SK-N-SH treated with all-trans-retinoic acid at 6 μM for 48 hours (cell line): ENCODE results near the gene RNU5D-1.
A peak's percentile ranks its signal among the peaks of the same experiment; 100 is the strongest.

Experiments used
- ATAC-seq: fragments of 200-7000 bp; cut with Tn5 transposase; 3 replicates; pipeline ENCODE4 v1.9.1; 2020; ENCODE audit warnings: mild to moderate bottlenecking, moderate library complexity
- ARNTL ChIP-seq: fragments of 450-650 bp; formaldehyde crosslinking; IDR thresholded peaks from 2 replicates; pipeline ENCODE4 v1.5.0; 2020; ENCODE audit warnings: low read depth, mild to moderate bottlenecking, moderate library complexity, borderline replicate concordance
- BACH2 ChIP-seq: fragments of 250-450 bp; sonication (Bioruptor Pico); IDR thresholded peaks from 2 replicates; pipeline ENCODE4 v1.9.0; 2021; ENCODE audit warnings: mild to moderate bottlenecking, borderline replicate concordance
- CREB5 ChIP-seq: fragments of 250-450 bp; sonication (Bioruptor Pico); IDR thresholded peaks from 2 replicates; pipeline ENCODE4 v1.5.1; 2020; ENCODE audit warnings: low read depth, mild to moderate bottlenecking, moderate library complexity
- CSDC2 ChIP-seq: fragments of 250-450 bp; sonication (Bioruptor Pico); IDR thresholded peaks from 2 replicates; pipeline ENCODE4 v1.5.0; 2020; ENCODE audit warnings: mild to moderate bottlenecking, moderate library complexity
- CSRNP3 ChIP-seq: fragments of 250-450 bp; sonication (Bioruptor Pico); IDR thresholded peaks from 2 replicates; pipeline ENCODE4 v1.5.1; 2021; ENCODE audit warnings: mild to moderate bottlenecking, moderate library complexity
- ESRRG ChIP-seq: fragments of 250-450 bp; sonication (Bioruptor Pico); IDR thresholded peaks from 2 replicates; pipeline ENCODE4 v1.6.1; 2021; ENCODE audit warnings: mild to moderate bottlenecking
- GLIS3 ChIP-seq: fragments of 250-450 bp; sonication (Bioruptor Pico); IDR thresholded peaks from 2 replicates; pipeline ENCODE4 v1.5.0; 2020; ENCODE audit warnings: mild to moderate bottlenecking, moderate library complexity
- ISL1 ChIP-seq: fragments of 250-450 bp; sonication (Bioruptor Pico); IDR thresholded peaks from 2 replicates; pipeline ENCODE4 v2.1.2; 2022; ENCODE audit warnings: mild to moderate bottlenecking, moderate library complexity
- OSR1 ChIP-seq: fragments of 250-450 bp; sonication (Bioruptor Pico); IDR thresholded peaks from 2 replicates; pipeline ENCODE4 v1.8.0; 2022; ENCODE audit warnings: moderate library complexity, mild to moderate bottlenecking, inconsistent platforms
- PATZ1 ChIP-seq: fragments of 250-450 bp; sonication (Bioruptor Pico); IDR thresholded peaks from 2 replicates; pipeline ENCODE4 v1.8.0; 2020; ENCODE audit warnings: mild to moderate bottlenecking, moderate library complexity, borderline replicate concordance
- POU6F1 ChIP-seq: fragments of 250-450 bp; sonication (Bioruptor Pico); IDR thresholded peaks from 2 replicates; pipeline ENCODE4 v1.8.0; 2021; ENCODE audit warnings: low read depth, mild to moderate bottlenecking, moderate library complexity, borderline replicate concordance
- PPARA ChIP-seq: fragments of 250-450 bp; sonication (Bioruptor Pico); IDR thresholded peaks from 2 replicates; pipeline ENCODE4 v1.5.0; 2020; ENCODE audit warnings: mild to moderate bottlenecking, borderline replicate concordance
- RARB ChIP-seq: fragments of 250-450 bp; sonication (Bioruptor Pico); IDR thresholded peaks from 2 replicates; pipeline ENCODE4 v1.8.0; 2021; ENCODE audit warnings: mild to moderate bottlenecking, moderate library complexity
- SNAI2 ChIP-seq: fragments of 250-450 bp; sonication (Bioruptor Pico); IDR thresholded peaks from 2 replicates; pipeline ENCODE4 v1.5.0; 2020; ENCODE audit warnings: mild to moderate bottlenecking, moderate library complexity
- TCF4 ChIP-seq: fragments of 250-450 bp; sonication (Bioruptor Pico); IDR thresholded peaks from 2 replicates; pipeline ENCODE4 v1.8.0; 2021; ENCODE audit warnings: mild to moderate bottlenecking, moderate library complexity, borderline replicate concordance
- TOX ChIP-seq: fragments of 250-450 bp; sonication (Bioruptor Pico); IDR thresholded peaks from 2 replicates; pipeline ENCODE4 v1.8.0; 2021; ENCODE audit warnings: mild to moderate bottlenecking, moderate library complexity, borderline replicate concordance
- TSHZ2 ChIP-seq: fragments of 250-450 bp; sonication (Bioruptor Pico); IDR thresholded peaks from 2 replicates; pipeline ENCODE4 v1.5.0; 2020; ENCODE audit warnings: mild to moderate bottlenecking, moderate library complexity
- ZC3H10 ChIP-seq: fragments of 250-450 bp; sonication (Bioruptor Pico); IDR thresholded peaks from 2 replicates; pipeline ENCODE4 v1.5.1; 2021; ENCODE audit warnings: mild to moderate bottlenecking, moderate library complexity
- ZFP3 ChIP-seq: fragments of 250-450 bp; sonication (Bioruptor Pico); IDR thresholded peaks from 2 replicates; pipeline ENCODE4 v1.5.0; 2020; ENCODE audit warnings: mild to moderate bottlenecking, moderate library complexity
- ZFP30 ChIP-seq: fragments of 450-650 bp; formaldehyde crosslinking; IDR thresholded peaks from 2 replicates; pipeline ENCODE4 v1.5.0; 2022; ENCODE audit warnings: mild to moderate bottlenecking, moderate library complexity
- ZNF565 ChIP-seq: fragments of 450-650 bp; formaldehyde crosslinking; conservative IDR thresholded peaks from 2 replicates; pipeline ENCODE4 v1.5.0; 2020; ENCODE audit warnings: low read depth, mild to moderate bottlenecking, moderate library complexity
- ZNF70 ChIP-seq: fragments of 450-650 bp; formaldehyde crosslinking; IDR thresholded peaks from 2 replicates; pipeline ENCODE4 v1.5.0; 2020; ENCODE audit warnings: mild to moderate bottlenecking, moderate library complexity
- ZNF8 ChIP-seq: fragments of 450-650 bp; formaldehyde crosslinking; IDR thresholded peaks from 2 replicates; pipeline ENCODE4 v1.5.0; 2020; ENCODE audit warnings: mild to moderate bottlenecking, moderate library complexity

Gene RNU5D-1

GRCh38 chr1:44723496-44724295 is 7.3 kb downstream of the RNU5D-1 start (continued):
- TF ChIP-seq POU6F1 (CRISPR knock-in tag) (no peak), CSDC2 (CRISPR knock-in tag) (no peak), ZFP3 (CRISPR knock-in tag) (no peak), PATZ1 (CRISPR knock-in tag) (no peak), ZNF565 (CRISPR knock-in tag) (no peak), ZC3H10 (CRISPR knock-in tag) (no peak), ESRRG (CRISPR knock-in tag) (no peak), ZFP30 (no peak)

GRCh38 chr1:44723064-44723463 is 7.9 kb downstream of the RNU5D-1 start:
- no peak for ATAC-seq
- no peak for TF ChIP-seq ZFP30
- TF ChIP-seq GLIS3 (CRISPR knock-in tag): no peak

GRCh38 chr1:44721485-44722361 is 9.2 kb downstream of the RNU5D-1 start:
- ATAC-seq: peak; percentile 96
- TF ChIP-seq ZFP30: no peak
- peak; percentile 98 for TF ChIP-seq ZC3H10 (CRISPR knock-in tag)
- TF ChIP-seq PPARA: no peak
- TF ChIP-seq ZFP3 (CRISPR knock-in tag): no peak
- TF ChIP-seq TOX (CRISPR knock-in tag): peak; percentile 99
- TF ChIP-seq CSRNP3: peak; percentile 94
- no peak for TF ChIP-seq ZNF8 (CRISPR knock-in tag)
- peak; percentile 89 for TF ChIP-seq ESRRG (CRISPR knock-in tag)
- no peak for TF ChIP-seq ISL1 (CRISPR knock-in tag)
- no peak for TF ChIP-seq ZNF565 (CRISPR knock-in tag)
- peak; percentile 99 for TF ChIP-seq RARB (CRISPR knock-in tag)
- TF ChIP-seq OSR1 (CRISPR knock-in tag): no peak
- TF ChIP-seq ZNF70 (CRISPR knock-in tag): no peak
- no peak for TF ChIP-seq BACH2 (CRISPR knock-in tag)
- no peak for TF ChIP-seq TSHZ2
- TF ChIP-seq CSDC2 (CRISPR knock-in tag): no peak
- peak; percentile 98 for TF ChIP-seq PATZ1 (CRISPR knock-in tag)
- peak; percentile 98 for TF ChIP-seq GLIS3 (CRISPR knock-in tag)
- TF ChIP-seq ARNTL (CRISPR knock-in tag): no peak
- no peak for TF ChIP-seq SNAI2
- TF ChIP-seq CREB5: peak; percentile 77; the same call in 1 of the 2 replicates
- TF ChIP-seq TCF4 (CRISPR knock-in tag): no peak
